Subcutaneous abdominal adipose tissue (tissue), 5 donors: Measurements from ENCODE around the gene DHX34.

Experiments used
- H3K27ac ChIP-seq: one replicate; pipeline ENCODE4 v1.7.0; 2013; ENCODE audit warnings: low read depth, mild to moderate bottlenecking, inconsistent platforms, low read length, moderate library complexity
- H3K27me3 ChIP-seq, 5 donors: one replicate each; pipeline ENCODE4 v1.7.0; 2013; ENCODE audit warnings: low read length in 5 of 5, inconsistent platforms in 1 of 5; ENCODE audit not compliant: control insufficient read depth in 5 of 5, insufficient read depth in 4 of 5
- H3K36me3 ChIP-seq, 5 donors: one replicate each; pipeline ENCODE4 v1.7.0; 2013; ENCODE audit warnings: low read length in 5 of 5; ENCODE audit not compliant: control insufficient read depth in 5 of 5, insufficient read depth in 5 of 5
- H3K4me1 ChIP-seq, 5 donors: one replicate each; pipeline ENCODE4 v1.7.0; 2013; ENCODE audit warnings: low read length in 5 of 5, mild to moderate bottlenecking in 3 of 5, moderate library complexity in 1 of 5; ENCODE audit not compliant: control insufficient read depth in 5 of 5, insufficient read depth in 5 of 5
- H3K4me3 ChIP-seq, 5 donors: one replicate each; pipeline ENCODE4 v1.7.0; 2013; ENCODE audit warnings: low read length in 5 of 5, low read depth in 1 of 5
- H3K9ac ChIP-seq, 5 donors: one replicate each; pipeline ENCODE4 v1.7.0; 2013; ENCODE audit warnings: low read length in 5 of 5, mild to moderate bottlenecking in 4 of 5, moderate library complexity in 3 of 5
- H3K9me3 ChIP-seq, 5 donors: one replicate each; pipeline ENCODE4 v1.7.0; 2013; ENCODE audit warnings: low read length in 5 of 5; ENCODE audit not compliant: control insufficient read depth in 5 of 5
- donor health status: healthy.
- donor health status: healthy.
- donor health status: healthy.
- donor health status: healthy.
- donor health status: healthy.

The DHX34 gene

GRCh38 chr19:47432091-47432490, 83.0 kb downstream of the DHX34 start:
- Histone ChIP-seq H3K9ac (no peak overlapping the region), H3K4me3 (no peak overlapping the region), H3K27me3 (peaks cover 25 to 76% (median 38%) of the 10 kb centered on the region in 5 donors), H3K27ac (no peak overlapping the region), H3K9me3 (no peaks in the 10 kb centered on the region), H3K36me3 (no peaks in the 10 kb centered on the region), H3K4me1 (peaks cover 0 to 27% (median 22%) of the 10 kb centered on the region in 5 donors)
